ENCODE results near the gene HIVEP3.

GRCh38 chr1:41931578-41931977, 12.9 kb upstream of the HIVEP3 start:
- TF ChIP-seq POLR2AphosphoS5 (IDR thresholded peaks at IDR 0.05; ENCODE audit: low read depth, low read length) (no peak), REST (IDR thresholded peaks at IDR 0.05; ENCODE audit: insufficient read depth in 1 of 2, low read depth in 2 of 2, low read length in 2 of 2) (no peak), TAF1 (IDR thresholded peaks at IDR 0.05; ENCODE audit: borderline replicate concordance, insufficient read depth, low read length) (no peak), SIN3A (IDR thresholded peaks at IDR 0.05; ENCODE audit: borderline replicate concordance, insufficient read depth, low read length) (no peak), FOXP2 (optimal IDR thresholded peaks at IDR 0.05; ENCODE audit: borderline replicate concordance, extremely low read depth, extremely low read length, insufficient read depth) (no peak)
